IMR-90 (cell line): ENCODE data around the gene B3GAT1. TPM values are rescaled to one million over a fixed set of nuclear protein-coding genes. Genes with fewer than 3 reads are reported as not detected.

Source experiments
- ATAC-seq: fragments of 200-7000 bp; cut with Tn5 transposase; 2 replicates; pipeline ENCODE4 v1.9.1; 2020; ENCODE audit warnings: low read depth, mild to moderate bottlenecking, moderate library complexity
- BruUV-seq: library from RNA; stranded (reverse); fragments of 400-500 nt; replicated peaks from 2 replicates; lab custom pipeline; 2021; lab: Mats Ljungman, UMichigan
- CTCF ChIA-PET: fragments of 300-600 bp; formaldehyde crosslinking; extraction: SDS; loops from one replicate; lab custom pipeline; 2021; ENCODE audit warnings: antibody characterized with exemption; lab: Yijun Ruan, JAX
- POLR2A ChIA-PET: fragments of 300-600 bp; sonication (Branson Sonifier 250); formaldehyde crosslinking; loops from one replicate; lab custom pipeline; 2022; ENCODE audit warnings: antibody characterized with exemption; ENCODE audit not compliant: unreplicated experiment; lab: Charles Lee
- DNase-seq: peaks from one replicate; pipeline ENCODE4 v3.0.0; 2013
- H2AFZ ChIP-seq: replicated peaks from 2 replicates; pipeline ENCODE3; 2013; ENCODE audit warnings: low read length, mild to moderate bottlenecking; ENCODE audit not compliant: poor library complexity
- H2AK5ac ChIP-seq: 2 replicates; pipeline ENCODE4 v1.6.1; 2013; ENCODE audit warnings: low read depth, low read length, inconsistent platforms
- H2AK9ac ChIP-seq: replicated peaks from 2 replicates; pipeline ENCODE3; 2013; ENCODE audit warnings: mild to moderate bottlenecking, low read depth, low read length, moderate library complexity; ENCODE audit not compliant: poor library complexity
- H2BK120ac ChIP-seq: 2 replicates; pipeline ENCODE4 v1.6.1; 2013; ENCODE audit warnings: low read depth, low read length, inconsistent platforms
- H2BK15ac ChIP-seq: 3 replicates; pipeline ENCODE4 v1.6.1; 2013; ENCODE audit warnings: low read depth, low read length, inconsistent platforms
- H2BK20ac ChIP-seq: 2 replicates; pipeline ENCODE4 v1.6.1; 2013; ENCODE audit warnings: low read depth, mild to moderate bottlenecking, inconsistent platforms, low read length, moderate library complexity
- H2BK5ac ChIP-seq: 2 replicates; pipeline ENCODE4 v1.6.1; 2013; ENCODE audit warnings: mild to moderate bottlenecking, low read depth, low read length, inconsistent platforms; ENCODE audit not compliant: poor library complexity, severe bottlenecking
- H3K14ac ChIP-seq: replicated peaks from 2 replicates; pipeline ENCODE4 v1.6.1; 2013; ENCODE audit warnings: low read depth, low read length, inconsistent platforms
- H3K18ac ChIP-seq: 2 replicates; pipeline ENCODE4 v1.6.1; 2013; ENCODE audit warnings: low read depth, low read length, control low read depth
- H3K23ac ChIP-seq: 2 replicates; pipeline ENCODE4 v1.6.1; 2013; ENCODE audit warnings: low read depth, low read length, inconsistent platforms
- H3K27ac ChIP-seq: 2 replicates; pipeline ENCODE4 v1.5.1; 2013; ENCODE audit warnings: mild to moderate bottlenecking, control low read depth, low read length; ENCODE audit not compliant: insufficient read depth
- H3K27me3 ChIP-seq: 2 replicates; pipeline ENCODE4 v1.6.1; 2013; ENCODE audit warnings: low read length; ENCODE audit not compliant: control insufficient read depth, insufficient read depth
- H3K36me3 ChIP-seq: 2 replicates; pipeline ENCODE4 v1.6.1; 2013; ENCODE audit warnings: low read length, mixed read lengths; ENCODE audit not compliant: control insufficient read depth, insufficient read depth
- H3K4ac ChIP-seq: 2 replicates; pipeline ENCODE4 v1.6.1; 2013; ENCODE audit warnings: low read depth, low read length, inconsistent platforms
- H3K4me1 ChIP-seq: 2 replicates; pipeline ENCODE4 v1.6.1; 2013; ENCODE audit warnings: low read length, mixed read lengths; ENCODE audit not compliant: control insufficient read depth, insufficient read depth
- H3K4me2 ChIP-seq: 2 replicates; pipeline ENCODE4 v1.6.1; 2013; ENCODE audit warnings: low read depth, mild to moderate bottlenecking, control low read depth, low read length, moderate library complexity
- H3K4me3 ChIP-seq: 2 replicates; pipeline ENCODE4 v1.5.1; 2013; ENCODE audit warnings: low read depth, mild to moderate bottlenecking, control low read depth, low read length, moderate library complexity; ENCODE audit not compliant: insufficient read depth
- H3K56ac ChIP-seq: 2 replicates; pipeline ENCODE4 v1.6.1; 2013; ENCODE audit warnings: low read length, inconsistent platforms; ENCODE audit not compliant: insufficient read depth; ENCODE audit errors: extremely low read depth
- H3K79me1 ChIP-seq, 2 experiments: 2 replicates each; pipeline ENCODE4 v1.6.1; 2013; ENCODE audit warnings: low read length in 2 of 2, inconsistent platforms in 1 of 2, low read depth in 1 of 2
- H3K9ac ChIP-seq: 2 replicates; pipeline ENCODE4 v1.6.1; 2013; ENCODE audit warnings: low read depth, low read length, control low read depth
- H3K9me1 ChIP-seq: 2 replicates; pipeline ENCODE4 v1.6.1; 2013; ENCODE audit warnings: low read length, inconsistent platforms; ENCODE audit not compliant: insufficient read depth
- H3K9me3 ChIP-seq: 2 replicates; pipeline ENCODE4 v1.6.1; 2013; ENCODE audit warnings: low read length; ENCODE audit not compliant: control insufficient read depth, insufficient read depth
- H4K20me1 ChIP-seq: 2 replicates; pipeline ENCODE4 v1.6.1; 2013; ENCODE audit warnings: low read length, inconsistent platforms; ENCODE audit not compliant: insufficient read depth
- H4K5ac ChIP-seq: 2 replicates; pipeline ENCODE4 v1.6.1; 2013; ENCODE audit warnings: mild to moderate bottlenecking, low read depth, low read length, control low read depth
- H4K8ac ChIP-seq, 2 experiments: 2 replicates each; pipeline ENCODE4 v1.6.1; 2013; ENCODE audit warnings: low read depth in 2 of 2, low read length in 2 of 2, control low read depth in 1 of 2, inconsistent platforms in 1 of 2
- H4K91ac ChIP-seq: 2 replicates; pipeline ENCODE4 v1.6.1; 2013; ENCODE audit warnings: low read depth, low read length, inconsistent platforms; ENCODE audit not compliant: insufficient read depth
- CEBPB ChIP-seq: IDR thresholded peaks from 2 replicates; pipeline ENCODE4 v1.6.1; 2012; ENCODE audit warnings: low read depth, low read length, improper control_type of control experiment
- CHD1 ChIP-seq: IDR thresholded peaks from 2 replicates; pipeline ENCODE4 v1.6.1; 2012; ENCODE audit warnings: low read depth, low read length, improper control_type of control experiment
- MAFK ChIP-seq: IDR thresholded peaks from 2 replicates; pipeline ENCODE4 v1.6.1; 2012; ENCODE audit warnings: low read depth, low read length, improper control_type of control experiment
- RCOR1 ChIP-seq: IDR thresholded peaks from 2 replicates; pipeline ENCODE4 v1.6.1; 2012; ENCODE audit warnings: mild to moderate bottlenecking, low read length, improper control_type of control experiment; ENCODE audit not compliant: insufficient replicate concordance
- WGBS, 2 experiments: methylation state at CpG; one replicate each; pipeline versions ENCODE4 v1.1.5 to v1.1.7; 2013; ENCODE audit warnings: missing lambda C conversion rate in 2 of 2; ENCODE audit not compliant: insufficient read length in 1 of 2; ENCODE audit errors: extremely low coverage in 2 of 2; 5-methylcytosine and 5-hydroxymethylcytosine counted together
- dilution Hi-C: fragments of 300-500 bp; cut with HindIII; formaldehyde crosslinking; loops from one replicate; pipeline ENCODE4 v1.14.3; 2018; ENCODE audit warnings: low sequenced_read_pairs; ENCODE audit not compliant: unreplicated experiment
- in situ Hi-C: fragments of 300-500 bp; cut with MboI; formaldehyde crosslinking; loops from 3 replicates; pipeline ENCODE4 v1.14.3; 2019; ENCODE audit warnings: low sequenced_read_pairs, inconsistent platforms, mixed read lengths
- intact Hi-C: fragments of 100-400 bp; cut with micrococcal nuclease; formaldehyde crosslinking; loops from 2 replicates; pipeline ENCODE4 v1.10.0; 2022
- polyA plus RNA-seq, 3 experiments: library from polyadenylated mRNA; depleted of rRNA; stranded (reverse); fragments of >200 nt; gene quantifications; 2 replicates each; pipeline ENCODE4 v1.2.3, GENCODE V29; 2012; ENCODE audit warnings: low replicate concordance in 1 of 3
- total RNA-seq: library from RNA; depleted of rRNA; stranded (reverse); fragments of >200 nt; gene quantifications from 2 replicates; pipeline ENCODE4 v1.2.3, GENCODE V29; 2012

Gene B3GAT1
- total and polyA plus RNA-seq, 2 of the 4 experiments (the other 2 are of a cell fraction) = not detected

- Histone ChIP-seq H2BK120ac (no peak overlapping the region), H4K20me1 (no peaks in the 10 kb centered on the region), H3K4me2 (no peak overlapping the region), H3K4me1 (no peaks in the 10 kb centered on the region), H3K56ac (no peak overlapping the region), H2AK5ac (no peak overlapping the region), H2AFZ (no peak overlapping the region), H3K36me3 (no peaks in the 10 kb centered on the region), H4K5ac (no peak overlapping the region), H3K9me1 (no peaks in the 10 kb centered on the region), H3K9ac (no peak overlapping the region), H3K9me3 (peaks cover 6% of the 10 kb centered on the region; the same call in 1 of the 2 replicates), H3K18ac (no peak overlapping the region), H2AK9ac (no peak overlapping the region), H2BK5ac (no peak overlapping the region), H3K14ac (no peak overlapping the region), H4K8ac (no peak overlapping the region), H3K27me3 (peaks cover 5% of the 10 kb centered on the region; the same call in 1 of the 2 replicates), H4K91ac (no peak overlapping the region), H3K4me3 (no peak overlapping the region), H3K4ac (no peak overlapping the region), H2BK15ac (no peak overlapping the region), H3K79me1 (no peaks in the 10 kb centered on the region), H2BK20ac (no peak overlapping the region), H3K23ac (no peak overlapping the region), H3K27ac (no peak overlapping the region)
- CTCF ChIA-PET = no interaction called here
- DNase-seq (no peak), ATAC-seq (no peak)
- TF ChIP-seq RCOR1 (no peak), CEBPB (no peak), CHD1 (no peak), MAFK (no peak)
- intact Hi-C loops (no loop called here), in situ Hi-C loops (no loop called here), dilution Hi-C loops (no loop called here)
- no CpG with 5 or more reads among the region's 4 CpGs for WGBS, 2 experiments
- no TSS peak for BruUV-seq
- POLR2A ChIA-PET = no interaction called here
These were observed 75.0 kb downstream of the B3GAT1 start for GRCh38 chr11:134337051-134337450.
